HG03280 (cell line): ENCODE results near the gene UNC5A.

Source experiments
- ATAC-seq: cut with Tn5 transposase; IDR thresholded peaks from one replicate; pipeline ENCODE4 v1.9.1; 2021; ENCODE audit warnings: mild to moderate bottlenecking, moderate library complexity; ENCODE audit not compliant: unreplicated experiment

Gene UNC5A

GRCh38 chr5:176877793-176878331 is 67.5 kb downstream of the UNC5A start:
- no peak for ATAC-seq

DNA sequence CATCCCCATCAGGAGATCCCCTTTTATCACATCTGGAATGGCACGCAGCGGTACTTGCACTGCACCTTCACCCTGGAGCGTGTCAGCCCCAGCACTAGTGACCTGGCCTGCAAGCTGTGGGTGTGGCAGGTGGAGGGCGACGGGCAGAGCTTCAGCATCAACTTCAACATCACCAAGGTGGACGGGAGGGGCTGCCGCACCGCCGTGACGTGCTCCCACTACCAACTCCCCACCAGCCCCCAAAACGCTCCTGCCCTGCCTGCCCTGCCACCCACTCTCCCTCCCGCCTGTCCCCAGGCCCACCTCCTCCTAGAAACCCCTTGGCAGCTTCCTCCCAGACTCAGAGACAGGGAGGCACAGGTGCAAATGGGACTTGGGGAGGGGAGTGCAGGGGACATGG is 68.1 kb downstream of the UNC5A start:
- ATAC-seq, result no peak

GRCh38 chr5:176878906-176879662 is 68.7 kb downstream of the UNC5A start:
- ATAC-seq, result no peak

DNA sequence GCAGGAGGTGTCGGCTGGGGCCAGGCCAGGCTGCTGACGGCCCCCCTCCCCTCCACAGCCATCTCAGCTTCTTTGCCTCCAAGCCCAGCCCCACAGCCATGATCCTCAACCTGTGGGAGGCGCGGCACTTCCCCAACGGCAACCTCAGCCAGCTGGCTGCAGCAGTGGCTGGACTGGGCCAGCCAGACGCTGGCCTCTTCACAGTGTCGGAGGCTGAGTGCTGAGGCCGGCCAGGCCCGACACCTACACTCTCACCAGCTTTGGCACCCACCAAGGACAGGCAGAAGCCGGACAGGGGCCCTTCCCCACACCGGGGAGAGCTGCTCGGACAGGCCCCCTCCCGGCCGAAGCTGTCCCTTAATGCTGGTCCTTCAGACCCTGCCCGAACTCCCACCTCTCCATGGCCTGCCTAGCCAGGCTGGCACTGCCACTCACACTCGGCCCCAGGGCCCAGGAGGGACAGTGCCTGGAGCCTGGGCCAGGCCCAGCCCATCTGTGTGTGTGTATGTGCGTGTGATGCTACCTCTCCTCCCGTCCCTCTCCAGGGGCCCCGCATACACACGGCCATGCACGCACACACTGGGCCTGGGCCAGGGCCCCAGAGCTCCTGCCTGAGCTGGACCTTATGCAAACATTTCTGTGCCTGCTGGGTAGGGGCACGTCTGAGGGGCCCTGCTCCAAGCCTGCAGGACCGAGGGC is 69.5 kb downstream of the UNC5A start:
- ATAC-seq, result no peak

- no peak for ATAC-seq
Measured at GRCh38 chr5:176880366-176881020, 70.1 kb downstream of the UNC5A start.

DNA sequence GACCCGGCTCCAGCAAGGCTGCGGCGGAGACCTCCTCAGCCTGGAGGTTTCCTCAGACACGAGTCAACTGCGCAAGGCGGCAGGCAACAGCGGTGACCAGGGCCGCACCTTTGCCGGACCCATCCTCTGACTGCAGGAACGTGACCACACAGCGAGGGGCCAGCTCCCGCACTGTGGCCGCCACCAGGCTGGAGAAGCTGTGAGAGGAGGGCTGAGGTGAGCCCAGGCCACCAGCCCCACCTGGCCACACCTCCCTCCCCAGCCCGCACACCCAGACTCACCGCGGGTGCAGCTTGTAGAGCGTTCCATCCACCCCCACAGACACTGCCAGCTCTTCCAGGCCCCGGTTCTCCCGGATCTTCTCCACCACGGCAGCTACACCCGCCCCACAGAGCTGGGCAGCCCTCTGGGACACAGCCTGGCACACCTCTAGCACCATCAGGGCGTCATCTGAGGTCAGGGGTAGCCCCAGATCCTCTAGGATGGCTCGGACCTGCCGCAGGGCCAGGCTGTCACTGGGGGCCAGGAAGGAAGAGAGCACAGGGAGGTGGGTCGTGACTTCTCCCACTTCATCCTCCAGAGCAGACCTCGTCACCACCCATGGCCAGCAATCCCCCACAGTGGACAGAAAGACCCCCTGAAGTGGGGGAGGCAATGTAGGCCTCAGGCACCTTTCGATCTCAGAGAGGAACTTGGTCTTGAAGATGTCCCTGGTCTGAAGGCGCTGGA is 70.8 kb downstream of the UNC5A start:
- no peak for ATAC-seq

DNA sequence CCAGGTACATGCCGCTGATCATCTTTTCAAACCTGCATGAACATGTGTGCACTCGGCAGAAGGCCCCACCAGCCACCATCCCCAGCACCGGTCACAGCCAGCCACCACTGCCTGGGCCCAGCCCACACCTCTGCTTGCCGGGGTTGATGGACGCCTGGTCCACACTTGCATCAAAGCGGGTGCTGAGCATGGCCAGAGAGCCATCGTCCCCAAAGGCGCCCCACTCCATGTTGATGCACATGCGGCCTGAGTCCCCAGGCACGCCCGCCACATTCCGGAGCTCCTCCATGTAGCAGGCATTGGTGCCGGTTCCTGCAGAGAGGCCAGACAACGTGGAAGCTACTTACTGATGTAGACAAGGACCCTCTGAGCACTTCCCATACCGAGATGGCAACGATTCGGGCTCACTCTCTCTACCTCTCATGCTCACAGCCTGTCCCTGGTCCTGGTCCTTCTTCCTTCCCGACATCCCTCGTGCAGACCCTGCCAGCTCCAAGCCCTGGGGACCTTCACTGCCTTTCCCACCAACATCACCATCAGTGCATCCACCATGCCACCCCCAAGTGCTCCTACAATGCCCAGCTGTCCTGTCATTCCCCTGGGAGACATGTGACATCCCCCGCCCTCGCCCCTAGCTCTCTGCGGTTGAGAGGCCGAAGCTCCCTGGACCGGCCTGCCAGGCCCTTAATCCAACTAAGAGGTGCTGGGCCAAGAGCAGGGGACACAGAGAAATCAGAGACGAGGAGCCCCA is 71.6 kb downstream of the UNC5A start:
- ATAC-seq, result no peak

- ATAC-seq, result no peak
Measured at GRCh38 chr5:176882567-176882903, 72.2 kb downstream of the UNC5A start.

DNA sequence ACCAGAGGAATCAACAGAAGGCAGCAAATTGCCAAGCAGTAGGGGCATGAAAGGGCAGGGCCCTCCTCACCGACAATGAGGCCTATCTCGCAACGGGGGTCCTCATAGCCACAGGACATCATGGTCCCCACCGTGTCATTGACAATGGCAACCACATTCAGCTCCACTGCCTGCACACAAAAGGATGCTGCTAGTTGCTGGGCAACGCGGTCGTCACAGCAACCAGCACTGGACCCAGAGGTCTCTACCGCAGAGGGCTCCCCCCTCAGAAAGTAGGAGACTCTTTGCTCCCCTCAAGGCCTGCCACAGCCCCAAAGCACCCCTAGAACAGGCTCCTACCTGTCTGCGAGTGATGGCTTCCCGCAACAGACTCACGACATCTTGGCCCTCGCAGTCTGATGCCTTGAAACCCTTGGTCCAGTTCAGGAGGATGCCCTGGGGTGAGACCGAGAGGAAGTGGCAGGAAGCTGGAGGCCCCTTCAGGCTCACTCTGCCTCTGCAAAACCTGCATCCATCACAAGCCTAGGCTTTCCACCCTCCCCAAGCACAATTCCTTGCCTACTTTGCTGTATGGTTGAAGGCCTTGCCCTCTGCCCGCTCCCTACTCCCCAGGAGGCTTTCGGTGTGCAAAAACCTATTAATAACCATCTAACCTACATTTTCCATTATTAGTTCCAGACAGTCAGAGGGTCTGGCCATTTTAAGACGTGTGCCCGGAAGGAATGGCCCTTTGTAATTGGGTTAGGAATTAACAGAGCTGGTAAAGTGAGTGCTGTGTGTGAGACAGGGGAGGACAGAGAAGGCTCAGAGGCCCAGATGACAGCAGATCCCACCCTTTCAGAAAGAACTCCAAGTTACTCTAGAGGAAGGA is 73.6 kb downstream of the UNC5A start:
- no peak for ATAC-seq

GRCh38 chr5:176884571-176884890 is 74.2 kb downstream of the UNC5A start:
- ATAC-seq, result no peak

DNA sequence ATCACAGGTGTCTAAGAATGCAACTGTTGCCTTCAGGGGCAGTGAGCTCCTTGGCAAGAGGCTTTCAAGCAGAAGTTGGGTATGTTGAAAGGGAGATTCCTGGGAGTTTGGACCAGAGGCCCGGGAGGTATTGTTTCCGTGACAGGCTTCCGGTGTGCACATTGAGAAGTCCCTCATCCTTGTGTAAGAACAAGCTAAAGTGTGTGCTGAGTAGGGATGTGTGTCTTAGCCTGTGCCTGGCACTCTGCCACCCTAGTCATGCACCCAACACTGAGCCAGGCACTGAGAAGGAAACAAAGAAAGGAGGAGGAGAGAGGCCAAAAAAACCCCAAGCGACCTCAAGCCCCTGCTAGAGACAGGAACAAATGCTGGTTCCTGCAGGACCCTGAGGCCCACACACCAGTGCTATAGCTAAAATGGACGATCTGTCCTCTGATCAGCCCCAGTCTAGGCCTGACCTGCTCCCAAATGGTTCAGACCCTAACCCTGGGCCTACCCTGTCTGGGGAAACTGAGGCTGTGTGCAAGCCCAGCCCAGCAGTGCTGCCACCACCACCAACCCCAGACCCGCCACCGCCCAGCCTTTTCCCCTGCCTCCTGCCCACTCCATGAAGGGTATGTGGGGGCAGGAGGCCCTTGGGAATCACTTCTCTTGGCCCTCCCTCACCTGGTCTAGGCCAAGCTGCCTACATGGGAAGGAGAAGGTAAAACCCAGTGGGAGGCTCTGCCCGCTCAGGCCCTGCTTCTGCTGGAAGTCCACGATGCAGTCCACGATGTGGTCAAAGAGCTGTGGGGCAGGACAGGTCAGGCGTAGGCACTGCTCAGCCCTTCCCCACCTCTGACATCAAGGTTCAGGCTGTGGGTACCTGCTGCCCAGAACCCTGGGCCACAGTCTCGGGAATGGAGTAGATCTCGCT is 76.2 kb downstream of the UNC5A start:
- no peak for ATAC-seq

- ATAC-seq, result no peak
Measured at GRCh38 chr5:176887252-176887849, 77.0 kb downstream of the UNC5A start.

DNA sequence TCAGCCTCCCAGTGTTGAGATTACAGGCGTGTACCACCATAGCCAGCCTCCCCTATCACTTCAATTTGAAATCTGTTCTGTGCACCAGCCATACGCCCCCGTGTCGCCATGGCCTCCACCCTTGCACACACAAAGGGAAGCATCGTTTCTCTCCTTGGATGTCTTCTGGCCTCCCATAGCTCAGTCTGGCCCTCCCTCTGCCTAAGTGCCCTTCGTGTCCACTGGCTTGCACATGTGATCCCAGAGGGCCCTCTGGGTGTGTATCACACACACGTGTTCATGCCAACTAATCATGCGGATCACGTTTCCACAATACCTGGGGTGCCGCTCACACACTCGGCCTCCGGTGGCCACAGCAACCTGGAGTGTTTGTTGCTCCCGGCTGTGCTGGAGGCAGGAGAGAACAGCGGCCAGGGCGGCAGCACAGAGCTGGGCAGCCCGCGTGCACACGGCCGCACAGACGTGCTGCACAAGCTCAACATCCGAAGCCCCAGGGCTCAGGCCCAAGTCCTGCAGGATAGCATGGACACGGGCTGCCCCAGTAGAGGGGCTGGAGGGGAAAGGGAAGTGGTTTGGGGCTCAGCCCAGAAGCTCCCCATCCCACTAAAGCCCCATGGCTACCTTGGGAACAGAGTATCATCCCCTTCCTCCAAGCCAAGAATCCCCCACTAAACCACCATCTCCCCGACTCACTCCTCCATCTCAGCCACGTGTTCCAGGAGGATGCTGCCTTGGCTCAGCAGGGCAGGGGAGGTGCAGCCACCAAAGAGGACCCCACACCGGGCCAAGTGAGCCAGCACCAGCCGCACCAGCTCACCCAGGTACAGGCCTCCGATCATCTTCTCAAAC is 77.9 kb downstream of the UNC5A start:
- ATAC-seq, result no peak

DNA sequence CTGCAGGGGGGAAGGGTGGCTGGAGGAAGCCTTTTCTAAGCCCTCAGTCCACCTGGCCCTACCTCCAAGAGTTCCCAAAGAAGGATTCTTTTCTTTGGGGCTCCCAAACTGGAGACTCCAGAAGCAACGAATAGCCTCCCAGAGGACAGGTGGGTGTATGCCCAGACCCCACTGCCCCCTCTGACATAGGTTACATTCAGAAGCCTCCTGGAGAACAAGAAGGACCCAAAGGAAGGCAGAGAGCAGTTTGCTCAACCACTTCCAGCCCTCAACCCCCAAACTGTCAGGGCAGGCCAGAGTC is 78.5 kb downstream of the UNC5A start:
- no peak for ATAC-seq

- no peak for ATAC-seq
Measured at GRCh38 chr5:176889321-176890280, 79.2 kb downstream of the UNC5A start.
